Heart left ventricle (tissue), 16 donors: Measurements from ENCODE around the gene FAM114A1. TPM values are rescaled to one million over a fixed set of nuclear protein-coding genes. Genes with fewer than 3 reads are reported as not detected.

Experiments used
- ATAC-seq, 4 donors: fragments of 200-7000 bp; cut with Tn5 transposase; one replicate each; pipeline ENCODE4 v1.9.1; 2020 to 2022; ENCODE audit warnings: moderate library complexity in 4 of 4, mild to moderate bottlenecking in 3 of 4, moderate number of reproducible peaks in 1 of 4
- DNase-seq, 5 donors: peaks; one replicate each; pipeline ENCODE4 v3.0.0-alpha.2; 2020
- H3K27ac ChIP-seq, 12 donors: fragments of 200-600 bp; sonication (generic) in 4 of 12; one replicate each; pipeline versions ENCODE4 v1.5.0 to v1.8.0; 2016 to 2022; ENCODE audit warnings: mild to moderate bottlenecking in 2 of 12
- H3K27me3 ChIP-seq, 9 donors: fragments of 200-600 bp; sonication (generic) in 2 of 9; one replicate each; pipeline versions ENCODE4 v1.5.1 to v1.8.0; 2016 to 2022; ENCODE audit warnings: mild to moderate bottlenecking in 3 of 9
- H3K36me3 ChIP-seq, 9 donors: fragments of 200-600 bp; sonication (generic) in 2 of 9; one replicate each; pipeline versions ENCODE4 v1.5.0 to v1.8.0; 2018 to 2022; ENCODE audit warnings: mild to moderate bottlenecking in 2 of 9
- H3K4me1 ChIP-seq, 12 donors: fragments of 200-600 bp; sonication (generic) in 4 of 12; one replicate each; pipeline versions ENCODE4 v1.5.0 to v1.8.0; 2016 to 2022; ENCODE audit warnings: mild to moderate bottlenecking in 3 of 12
- H3K4me3 ChIP-seq, 12 donors: fragments of 200-600 bp; sonication (generic) in 4 of 12; one replicate each; pipeline versions ENCODE4 v1.5.0 to v1.8.0; 2017 to 2022; ENCODE audit warnings: mild to moderate bottlenecking in 9 of 12, moderate library complexity in 4 of 12
- H3K9me3 ChIP-seq, 12 donors: fragments of 200-600 bp; sonication (generic) in 4 of 12; one replicate each; pipeline versions ENCODE4 v1.5.0 to v1.8.0; 2016 to 2022; ENCODE audit warnings: mild to moderate bottlenecking in 1 of 12
- POLR2A ChIP-seq, 2 donors: fragments of 450-650 bp; IDR thresholded peaks; one replicate each; pipeline ENCODE4 v1.6.1; 2017; ENCODE audit warnings: antibody characterized with exemption in 2 of 2, mild to moderate bottlenecking in 2 of 2, moderate library complexity in 2 of 2
- WGBS, 4 donors: extraction: QIAGEN DNeasy Blood & Tissue Kit in 2 of 4; methylation state at CpG; one replicate each; pipeline versions ENCODE4 v1.1.5 to v1.1.7; 2013 to 2018; 5-methylcytosine and 5-hydroxymethylcytosine counted together
- intact Hi-C, 10 donors: fragments of 100-400 bp; cut with DNase I; formaldehyde crosslinking; loops; one replicate each; pipeline versions ENCODE4 v1.11.1 to v1.14.2; 2022
- polyA plus RNA-seq, 2 donors: library from polyadenylated mRNA; stranded (reverse); fragments of 200-250 nt; gene quantifications; one replicate each; pipeline ENCODE4 v1.2.3, GENCODE V29; 2013
- total RNA-seq, 9 donors: library from RNA; depleted of rRNA in 2 of 9; stranded (reverse); fragments of >200 nt in 2 of 9; fragmentation: NEBNext Ultra II Directional in 3 of 9; extraction: Animal tissue kit (Norgen Biotek cat#: 25700) in 3 of 9; gene quantifications; one replicate each; pipeline versions ENCODE4 v1.1.0 to v1.2.4, GENCODE V29; 2016 to 2023
- TF ChIP-seq, protein P1 (sequence below), 12 donors: fragments of 200-600 bp; sonication (generic) in 4 of 12; IDR thresholded peaks; one replicate each; pipeline versions ENCODE4 v1.5.0 to v1.8.0; 2018 to 2022; ENCODE audit warnings: antibody characterized with exemption in 12 of 12, mild to moderate bottlenecking in 5 of 12
- donor health status: ischemic (EF 13 %, LVEDD 7.1; RV severe dilation, severe dysfunction).
- donor health status: healthy with polysubstance abuse.
- donor health status: DM: no; HTN: yes; CAD: no.
- donor health status: DM: no; HTN: no; CAD: no.
- donor health status: ischemic (EF 25% LVEDD 6.9; RV normal size, moderate dysfunction).
- donor health status: ischemic (EF 25% LVEDD 5.7; RV mildly dilated, moderate dysfunction).
- donor health status: healthy.
- donor health status: DM: yes; HTN: yes; CAD: no.
- donor health status: ischemic (EF 35%, LVEDD 5.7; RV mildly dilated, moderate dysfunction).
- donor health status: nonischemic (EF 11% LVEDD 7.7; RV severe dilation, severe dysfunction).
- donor health status: DM: yes; HTN: yes; CAD: no.
- donor health status: PGD.
- donor health status: ischemic (EF 29% LVEDD 5.4; RV normal size, mild dysfunction).
- donor health status: nonischemic (EF 23%, LVEDD 6.1; RV moderate dilation, normal function).

Gene FAM114A1
- total and polyA plus RNA-seq, 11 donors, result 6.0 to 41.5 (median 23.2) TPM

DNA sequence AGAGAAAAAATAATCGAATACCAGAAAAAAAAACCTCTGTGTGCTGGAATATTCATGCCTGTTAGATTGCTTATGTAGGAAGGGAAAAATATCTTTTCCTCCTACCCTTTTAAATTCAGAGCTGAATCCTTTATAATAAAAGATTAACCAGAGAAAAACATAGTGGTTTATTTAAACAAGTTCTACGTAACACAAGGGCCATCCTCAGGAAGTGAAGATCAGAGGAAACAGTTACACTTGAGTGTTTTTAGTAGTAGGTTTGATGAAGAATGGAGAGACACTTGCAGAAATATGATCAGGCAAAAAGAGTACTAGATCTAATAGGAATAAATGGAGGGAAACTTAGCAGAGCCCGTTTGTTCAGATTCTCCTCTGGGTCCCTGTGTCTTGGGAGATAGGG, 98.3 kb downstream of the FAM114A1 start:
- WGBS, 4 donors, result 75 to 82% (median 76%) methylated on average over 3 of the region's 3 CpGs

GRCh38 chr4:38967260-38968095, 99.9 kb downstream of the FAM114A1 start:
- no peak for DNase-seq
- Histone ChIP-seq H3K4me3 (no peak overlapping the region), H3K27me3 (no peaks in the 10 kb centered on the region), H3K27ac (peak overlapping the region in 5 of 12 donors; percentile 6 to 46 (median 27)), H3K9me3 (no peaks in the 10 kb centered on the region), H3K36me3 (no peaks in the 10 kb centered on the region), H3K4me1 (no peaks in the 10 kb centered on the region)
- TF ChIP-seq, protein P1, sequence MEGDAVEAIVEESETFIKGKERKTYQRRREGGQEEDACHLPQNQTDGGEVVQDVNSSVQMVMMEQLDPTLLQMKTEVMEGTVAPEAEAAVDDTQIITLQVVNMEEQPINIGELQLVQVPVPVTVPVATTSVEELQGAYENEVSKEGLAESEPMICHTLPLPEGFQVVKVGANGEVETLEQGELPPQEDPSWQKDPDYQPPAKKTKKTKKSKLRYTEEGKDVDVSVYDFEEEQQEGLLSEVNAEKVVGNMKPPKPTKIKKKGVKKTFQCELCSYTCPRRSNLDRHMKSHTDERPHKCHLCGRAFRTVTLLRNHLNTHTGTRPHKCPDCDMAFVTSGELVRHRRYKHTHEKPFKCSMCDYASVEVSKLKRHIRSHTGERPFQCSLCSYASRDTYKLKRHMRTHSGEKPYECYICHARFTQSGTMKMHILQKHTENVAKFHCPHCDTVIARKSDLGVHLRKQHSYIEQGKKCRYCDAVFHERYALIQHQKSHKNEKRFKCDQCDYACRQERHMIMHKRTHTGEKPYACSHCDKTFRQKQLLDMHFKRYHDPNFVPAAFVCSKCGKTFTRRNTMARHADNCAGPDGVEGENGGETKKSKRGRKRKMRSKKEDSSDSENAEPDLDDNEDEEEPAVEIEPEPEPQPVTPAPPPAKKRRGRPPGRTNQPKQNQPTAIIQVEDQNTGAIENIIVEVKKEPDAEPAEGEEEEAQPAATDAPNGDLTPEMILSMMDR (IDR thresholded peaks at IDR 0.05), result no peak
- TF ChIP-seq POLR2A (IDR thresholded peaks at IDR 0.05), result no peak
- intact Hi-C loops, result no loop called here
- peak in 3 of 4 donors; percentile 58 to 85 (median 69) for ATAC-seq
- WGBS, 4 donors, result 86 to 88% (median 87%) methylated on average over 7 of the region's 7 CpGs

More for the DNA sequence above, 98.3 kb downstream of the FAM114A1 start:
- Histone ChIP-seq H3K36me3 (no peaks in the 10 kb centered on the region), H3K4me1 (no peaks in the 10 kb centered on the region), H3K4me3 (no peak overlapping the region), H3K9me3 (no peaks in the 10 kb centered on the region), H3K27me3 (no peaks in the 10 kb centered on the region), H3K27ac (no peak overlapping the region)
- no peak for TF ChIP-seq POLR2A (IDR thresholded peaks at IDR 0.05)
- TF ChIP-seq, protein P1 (IDR thresholded peaks at IDR 0.05), result no peak
- DNase-seq (no peak), ATAC-seq (no peak)
- intact Hi-C loops, result no loop called here

- DNase-seq (no peak), ATAC-seq (no peak)
- H3K4me1 ChIP-seq, result no peaks in the 10 kb centered on the region
- WGBS, 4 donors, result 87 to 91% (median 88%) methylated on average over 5 of the region's 5 CpGs
- intact Hi-C loops, result no loop called here
- no peaks in the 10 kb centered on the region for H3K9me3 ChIP-seq
- no peak overlapping the region for H3K4me3 ChIP-seq
- no peak overlapping the region for H3K27ac ChIP-seq
- TF ChIP-seq POLR2A (IDR thresholded peaks at IDR 0.05), result no peak
- TF ChIP-seq, protein P1 (IDR thresholded peaks at IDR 0.05), result no peak
- no peaks in the 10 kb centered on the region for H3K27me3 ChIP-seq
- H3K36me3 ChIP-seq, result no peaks in the 10 kb centered on the region
These were observed 101.1 kb downstream of the FAM114A1 start for GRCh38 chr4:38968668-38969067.

DNA sequence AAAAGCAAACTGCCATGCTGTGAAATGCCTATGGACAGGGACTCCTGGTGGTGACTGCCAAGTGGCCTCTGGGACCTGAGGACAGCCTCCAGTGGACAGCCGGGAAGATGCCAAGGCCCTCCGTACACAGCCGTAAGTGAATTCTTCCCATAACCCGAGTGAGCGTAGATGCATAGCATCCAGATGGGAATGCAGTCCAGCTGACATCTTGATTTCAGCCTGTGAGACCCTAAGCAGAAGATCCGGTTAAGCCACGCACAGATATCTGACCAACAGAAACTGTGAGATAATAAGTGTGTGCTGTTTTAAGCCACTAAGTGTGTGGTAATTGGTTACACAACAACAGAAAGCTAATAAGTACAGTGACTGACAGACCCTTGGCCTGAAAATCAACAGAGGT, 108.7 kb downstream of the FAM114A1 start:
- 80 to 92% (median 89%) methylated on average over 7 of the region's 7 CpGs for WGBS, 4 donors
- intact Hi-C loops, result no loop called here
- Histone ChIP-seq H3K9me3 (no peaks in the 10 kb centered on the region), H3K27me3 (no peaks in the 10 kb centered on the region), H3K4me1 (no peaks in the 10 kb centered on the region), H3K36me3 (no peaks in the 10 kb centered on the region), H3K27ac (no peak overlapping the region), H3K4me3 (no peak overlapping the region)
- no peak for TF ChIP-seq POLR2A (IDR thresholded peaks at IDR 0.05)
- TF ChIP-seq, protein P1 (IDR thresholded peaks at IDR 0.05), result no peak
- ATAC-seq, result no peak
- DNase-seq, result no peak
